HG02759 (cell line): ENCODE measurements around the gene GTSF1L.
"Not testable (repeated sequence)": the region's sequence is repeated elsewhere in the genome, so short reads cannot be mapped to it uniquely, and the experiment has no call there.

ENCODE experiments used
- ATAC-seq: cut with Tn5 transposase; IDR thresholded peaks from one replicate; pipeline ENCODE4 v1.9.1; 2021; ENCODE audit warnings: mild to moderate bottlenecking, moderate library complexity; ENCODE audit not compliant: unreplicated experiment

GTSF1L gene

DNA sequence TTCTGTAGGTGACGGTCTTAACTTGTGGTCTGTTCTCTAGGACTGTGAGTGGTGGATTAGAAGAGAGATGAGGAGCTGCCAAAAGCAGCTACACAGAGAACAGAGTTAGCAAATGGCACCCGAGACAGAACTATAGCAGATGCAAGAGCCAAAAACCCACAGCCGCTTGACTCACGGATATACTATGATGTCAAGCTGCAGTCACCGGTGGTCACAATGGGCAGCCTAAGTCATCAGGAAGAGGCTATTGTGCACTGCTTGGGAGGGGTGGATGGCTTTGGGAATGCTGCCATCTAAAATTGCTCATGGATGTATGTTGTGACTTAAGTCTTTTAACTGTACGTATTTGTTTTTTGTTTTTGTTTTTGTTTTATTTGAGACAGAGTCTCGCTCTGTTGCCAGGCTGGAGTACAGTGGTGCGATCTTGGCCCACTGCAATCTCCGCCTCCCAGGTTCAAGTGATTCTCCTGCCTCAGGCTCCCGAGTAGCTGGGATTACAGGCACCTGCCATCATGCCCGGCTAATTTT, at the start of gene GTSF1L:
Gene GTSF1L (minus strand): TSS at position 192 of the 528 bp plus-strand sequence. CDS start 308 bp downstream, outside the sequence.
- ATAC-seq: no peak

DNA sequence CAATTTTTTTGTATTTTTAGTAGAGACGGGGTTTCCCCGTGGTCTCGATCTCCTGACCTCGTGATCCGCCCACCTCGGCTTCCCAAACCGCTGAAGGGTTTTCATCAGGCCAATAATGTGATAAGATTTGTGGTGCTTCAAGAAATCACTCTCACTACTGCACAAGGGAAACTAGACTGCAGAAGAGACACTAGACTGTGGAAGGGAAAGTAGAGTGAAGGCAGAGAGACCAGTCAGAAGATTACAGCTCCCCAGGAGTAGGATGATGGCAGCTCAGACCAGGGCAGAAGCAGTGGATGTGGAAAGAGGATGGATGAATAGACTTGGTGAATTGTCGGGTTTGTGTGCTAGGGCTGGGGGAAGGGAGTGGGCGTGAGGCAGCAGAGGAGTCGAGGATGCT, 48.0 kb upstream of the GTSF1L start:
- ATAC-seq: no peak

- no peak for ATAC-seq
These were observed 44.8 kb upstream of the GTSF1L start for GRCh38 chr20:43771503-43772190.

GRCh38 chr20:43770342-43770741, 43.5 kb upstream of the GTSF1L start:
- ATAC-seq: no peak

GRCh38 chr20:43767686-43768474, 41.1 kb upstream of the GTSF1L start:
- ATAC-seq: no peak

GRCh38 chr20:43766917-43767316, 40.1 kb upstream of the GTSF1L start:
- ATAC-seq: no peak

- no peak for ATAC-seq
These were observed 39.6 kb upstream of the GTSF1L start for GRCh38 chr20:43766385-43766784.

DNA sequence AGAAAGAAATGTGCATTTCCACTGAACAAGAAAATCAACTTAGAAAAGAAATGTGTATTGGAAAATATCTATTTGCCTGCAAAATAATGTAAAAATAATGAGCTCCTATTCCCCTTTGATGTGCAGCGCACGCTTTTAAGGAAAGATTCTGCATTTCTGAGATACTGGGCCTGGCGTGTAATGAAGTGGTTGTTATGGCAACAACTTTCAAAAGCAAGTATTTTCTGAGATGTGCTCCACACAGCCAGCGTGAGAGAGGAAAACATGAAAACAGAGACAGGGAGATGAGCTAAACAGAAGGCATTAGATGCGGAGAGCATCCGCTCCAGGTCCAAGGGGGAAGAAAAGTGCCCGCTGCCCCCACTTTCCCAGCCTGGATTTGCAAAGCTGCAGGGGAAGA, 39.1 kb upstream of the GTSF1L start:
- no peak for ATAC-seq

DNA sequence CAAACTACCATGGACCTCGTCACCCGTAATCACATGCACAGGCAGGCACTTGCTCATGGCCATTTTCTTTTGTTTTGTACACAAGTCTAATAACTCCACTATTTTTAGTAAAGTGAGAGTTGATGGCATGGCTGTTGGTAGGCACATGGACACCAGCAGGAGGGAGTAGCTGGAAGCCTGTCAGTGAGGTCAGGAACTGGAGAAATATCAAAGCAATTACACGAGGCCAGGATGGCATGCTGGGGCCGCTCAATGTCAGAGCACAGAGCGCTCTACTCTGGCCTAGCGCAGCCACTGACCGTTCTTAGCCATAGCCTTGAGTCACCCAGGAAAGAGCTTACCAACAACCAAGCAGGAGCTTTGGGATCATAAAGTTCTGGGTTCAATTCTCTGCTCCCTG, 36.1 kb upstream of the GTSF1L start:
- ATAC-seq: no peak

DNA sequence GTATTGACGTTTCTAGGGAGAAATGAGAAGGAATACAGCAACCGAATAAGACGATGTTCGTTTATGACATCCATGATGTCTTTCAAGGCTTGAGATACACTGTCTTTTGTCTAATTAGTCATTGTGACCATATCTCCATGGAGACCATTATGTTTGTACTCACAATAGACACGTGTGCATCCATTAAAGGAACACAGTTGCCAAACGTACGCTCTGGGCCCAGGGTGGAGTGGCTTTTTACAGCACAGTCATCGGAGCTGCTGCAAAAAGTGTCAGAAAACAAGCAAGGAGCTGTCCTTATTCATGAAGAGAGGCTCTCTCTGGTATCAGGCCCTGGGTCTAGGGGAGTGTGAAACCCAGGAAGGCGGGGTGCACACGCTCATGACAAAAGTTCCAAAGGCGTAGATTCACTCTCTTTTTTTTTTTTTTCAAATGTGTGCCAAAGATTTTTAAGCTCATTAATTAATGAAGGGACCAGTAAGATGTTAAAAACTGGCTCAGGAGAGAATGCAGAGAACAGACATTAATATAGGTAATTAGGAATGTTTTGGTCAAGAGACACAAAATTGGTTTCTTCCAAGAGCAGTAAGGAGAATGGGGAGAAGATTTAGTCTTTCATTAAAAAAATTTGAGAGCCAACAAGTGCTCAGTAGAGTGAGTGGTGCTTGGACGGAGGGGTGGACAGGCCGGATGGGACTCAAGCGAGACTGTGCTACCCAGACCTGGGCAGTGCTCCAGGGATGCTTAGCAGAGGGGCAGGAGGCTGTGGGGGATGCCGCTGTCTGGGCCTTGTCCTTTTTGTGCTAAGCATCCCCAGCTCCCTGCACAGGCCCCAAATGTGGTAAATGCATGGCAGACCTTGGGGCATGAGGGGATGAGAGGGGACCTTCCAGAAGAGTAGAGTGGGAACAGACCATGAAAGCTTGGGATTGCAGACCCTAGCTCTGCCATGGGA, 34.9 kb upstream of the GTSF1L start:
- ATAC-seq: no peak

DNA sequence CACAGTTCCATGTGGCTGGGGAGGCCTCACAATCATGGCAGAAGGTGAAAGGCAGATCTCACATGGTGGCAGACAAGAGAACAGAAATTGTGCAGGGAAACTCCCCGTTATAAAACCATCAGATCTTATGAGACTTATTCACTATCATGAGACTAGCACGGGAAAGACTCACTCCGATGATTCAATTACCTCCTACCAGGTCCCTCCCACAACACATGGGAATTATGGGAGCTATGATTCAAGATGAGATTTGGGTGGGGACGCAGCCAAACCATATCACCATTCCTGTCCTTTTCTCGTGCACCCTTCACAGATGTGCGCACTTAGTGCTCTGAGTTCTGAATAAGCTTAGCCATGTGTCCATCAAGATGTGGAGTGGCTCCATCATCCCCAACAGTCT, 31.1 kb upstream of the GTSF1L start:
- ATAC-seq: not testable (repeated sequence)

GRCh38 chr20:43755851-43756250, 29.0 kb upstream of the GTSF1L start:
- no peak for ATAC-seq

DNA sequence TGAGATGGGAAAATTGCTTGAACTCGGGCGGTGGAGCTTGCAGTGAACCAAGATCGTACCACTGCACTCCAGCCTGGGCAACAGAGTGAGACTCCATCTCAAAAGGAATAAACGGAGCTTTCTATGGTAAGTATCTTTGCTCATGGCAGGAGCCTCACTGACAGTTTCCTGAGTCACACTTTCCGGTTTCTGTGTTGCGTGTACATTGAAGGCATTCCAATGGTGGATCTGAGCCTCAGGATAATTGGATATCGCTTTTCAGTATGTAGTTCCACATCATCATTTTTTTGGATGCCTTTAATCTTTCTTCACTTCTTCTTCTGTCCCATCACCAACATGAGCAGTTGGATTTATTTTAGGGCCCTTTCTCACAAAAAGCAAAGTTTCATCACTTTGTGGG, 28.6 kb upstream of the GTSF1L start:
- ATAC-seq: no peak

- peak; percentile 56 for ATAC-seq
These were observed 25.9 kb upstream of the GTSF1L start for GRCh38 chr20:43752561-43753301.

- ATAC-seq: no peak
These were observed 25.2 kb upstream of the GTSF1L start for GRCh38 chr20:43752051-43752360.

DNA sequence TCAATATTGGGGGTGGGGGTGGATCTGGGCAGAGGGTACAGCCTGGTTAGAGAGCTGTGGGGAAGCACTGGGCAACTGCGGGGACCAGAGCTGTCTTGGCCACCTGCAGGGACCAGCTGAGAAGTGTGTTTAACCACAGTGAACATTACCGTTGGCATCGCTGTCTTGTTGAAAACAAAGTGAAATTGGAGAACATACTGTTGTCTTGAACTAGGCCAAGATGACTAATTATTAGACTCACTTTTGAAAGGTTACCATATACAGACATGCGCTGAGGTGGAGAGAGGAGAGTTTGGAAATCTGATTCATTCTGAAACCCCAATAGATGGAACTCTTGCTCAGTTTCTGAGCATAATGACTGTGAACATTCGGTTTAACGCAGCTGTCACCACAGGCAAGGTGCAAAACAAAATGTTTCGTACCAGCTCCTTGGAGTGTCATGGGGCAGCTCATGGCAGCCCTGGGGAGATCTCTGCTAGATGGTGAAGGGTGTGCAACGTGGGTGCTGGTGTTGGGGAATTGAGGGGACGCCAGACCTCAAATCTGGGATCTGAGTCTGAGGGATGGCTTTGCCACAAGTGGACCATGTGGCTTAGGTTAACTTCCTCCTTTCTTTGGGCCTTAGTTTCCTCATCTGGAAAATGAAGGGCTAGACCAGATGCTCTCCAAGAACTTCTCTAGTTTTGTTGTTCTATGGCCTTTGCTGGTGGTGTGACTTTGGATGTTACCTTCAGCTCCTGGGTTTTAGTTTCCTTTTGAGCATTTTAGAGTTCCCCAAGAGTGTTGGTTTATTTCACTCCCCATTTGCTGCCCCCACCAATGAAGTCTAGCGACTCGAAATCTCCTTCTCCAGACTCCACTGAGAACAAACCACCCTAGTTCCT, 24.6 kb upstream of the GTSF1L start:
- ATAC-seq: peak; percentile 76

GRCh38 chr20:43750774-43751166, 24.0 kb upstream of the GTSF1L start:
- ATAC-seq: no peak

DNA sequence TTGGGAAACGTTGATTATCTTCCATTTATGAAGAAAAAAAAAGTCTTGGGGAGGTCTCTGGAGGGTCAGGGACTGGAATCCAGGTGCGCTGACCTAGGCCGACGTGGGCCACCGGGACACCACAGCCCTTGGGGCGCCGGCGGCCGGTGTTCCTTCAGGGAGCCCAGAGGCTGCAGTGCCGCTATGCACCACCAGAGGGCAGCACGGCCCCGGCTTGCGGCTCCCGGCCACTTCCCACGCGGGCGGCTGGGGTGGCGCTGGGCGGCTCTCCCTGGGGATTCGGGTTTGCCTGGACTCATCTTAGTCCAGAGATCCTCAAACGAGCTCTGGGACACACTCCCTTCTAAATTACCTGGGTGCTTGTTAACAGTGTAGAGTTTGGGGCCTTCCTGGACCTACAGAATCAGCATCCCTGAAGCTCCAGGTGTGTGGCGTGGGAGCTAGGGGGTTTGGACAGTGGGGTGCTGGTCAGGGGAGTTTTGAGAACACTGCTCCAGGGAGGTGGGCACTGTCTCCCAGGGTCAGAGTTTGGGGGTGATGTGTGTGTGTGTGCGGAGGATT, 23.0 kb upstream of the GTSF1L start:
- ATAC-seq: no peak

GRCh38 chr20:43748274-43748673, 21.5 kb upstream of the GTSF1L start:
- no peak for ATAC-seq
